GM19463 (cell line): ENCODE results near the gene GLIS1.

Experiments
- ATAC-seq: cut with Tn5 transposase; IDR thresholded peaks from one replicate; pipeline ENCODE4 v1.9.1; 2021; ENCODE audit warnings: mild to moderate bottlenecking, moderate library complexity; ENCODE audit not compliant: unreplicated experiment

Gene GLIS1

GRCh38 chr1:53620061-53620855 lies 118.7 kb downstream of the GLIS1 start:
- ATAC-seq: no peak

GRCh38 chr1:53619367-53620060 lies 119.5 kb downstream of the GLIS1 start:
- no peak for ATAC-seq

DNA sequence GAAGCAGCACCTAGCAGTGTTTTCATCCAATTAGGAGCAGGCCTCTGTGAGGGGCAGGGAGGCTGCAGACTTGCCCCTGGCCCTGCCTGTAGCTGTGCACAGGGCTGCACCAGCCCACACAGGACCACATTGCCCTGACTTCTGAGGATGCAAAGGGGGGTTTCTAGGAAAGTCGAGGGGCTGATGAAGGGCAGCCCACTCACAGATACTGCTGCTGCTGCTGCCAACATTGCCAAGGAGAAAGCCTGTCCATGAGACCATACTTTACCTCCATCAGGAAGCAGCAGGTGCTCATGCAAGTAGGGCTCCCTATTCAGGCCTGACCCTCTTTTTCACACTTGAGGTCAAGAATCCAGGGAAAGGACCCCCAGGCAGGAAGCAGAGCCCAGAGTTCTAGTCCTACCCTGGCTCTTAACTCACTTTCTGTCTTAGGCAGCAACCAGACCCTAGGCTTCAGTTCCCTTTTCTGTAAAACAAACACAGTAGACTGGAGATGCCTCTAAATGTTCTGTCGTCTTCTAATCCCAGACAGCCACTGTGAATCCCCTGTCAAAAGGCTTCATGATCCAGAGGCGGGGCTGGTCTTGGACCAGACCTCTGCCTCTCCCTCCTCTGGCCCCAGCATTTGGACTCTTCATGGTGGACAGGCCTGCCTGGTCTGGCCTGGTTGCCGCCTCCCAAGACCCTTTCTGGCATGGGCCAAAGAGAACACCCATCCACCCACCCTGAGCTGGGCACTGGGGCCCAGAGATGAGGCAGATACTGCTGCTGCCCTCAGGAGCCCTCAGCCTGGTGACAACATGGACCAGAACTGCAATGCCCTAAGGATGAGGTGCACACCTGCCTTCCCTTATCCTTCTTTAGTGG lies 120.2 kb downstream of the GLIS1 start:
- ATAC-seq: no peak

- ATAC-seq: no peak
Observed at GRCh38 chr1:53617851-53618499, 121.0 kb downstream of the GLIS1 start.

DNA sequence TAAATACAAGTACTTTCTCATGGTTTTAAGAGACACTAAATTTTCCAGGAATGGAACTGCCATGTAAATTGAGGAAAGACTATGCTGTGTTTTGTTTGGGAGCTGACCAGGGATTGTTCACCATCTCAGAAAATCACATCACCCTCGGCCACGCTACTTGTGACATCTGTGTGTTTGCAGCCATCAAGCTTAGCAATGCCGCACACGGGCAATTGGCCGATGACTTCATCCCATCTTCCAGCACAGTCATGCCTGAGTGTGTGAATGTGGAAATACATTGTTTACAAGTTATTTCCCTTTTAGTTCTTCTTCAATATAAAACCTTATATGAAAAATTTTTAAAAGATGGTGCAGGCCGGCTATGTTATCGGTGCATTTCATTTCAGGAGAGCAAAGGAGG lies 121.6 kb downstream of the GLIS1 start:
- no peak for ATAC-seq

- no peak for ATAC-seq
Observed at GRCh38 chr1:53616927-53617326, 122.0 kb downstream of the GLIS1 start.

DNA sequence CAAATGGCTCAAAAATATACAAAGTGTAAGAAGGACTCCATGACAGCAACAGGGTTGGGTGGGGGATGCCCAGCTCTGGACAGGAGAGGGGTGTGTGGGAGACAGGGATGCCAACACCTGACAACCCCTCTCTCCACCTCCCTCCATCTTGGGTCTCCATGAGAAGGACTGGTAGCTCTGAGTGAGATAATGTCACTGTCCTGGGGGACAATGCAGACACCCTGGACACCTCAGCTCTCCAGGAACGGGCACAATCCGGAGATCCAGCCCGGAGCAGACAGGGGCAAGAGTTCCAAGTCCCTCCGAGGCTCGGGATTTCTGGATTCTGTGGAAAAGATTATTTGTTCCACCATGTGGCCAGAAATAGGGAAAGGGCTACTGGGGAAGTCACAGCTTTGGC lies 122.5 kb downstream of the GLIS1 start:
- no peak for ATAC-seq

- no peak for ATAC-seq
Observed at GRCh38 chr1:53615101-53615500, 123.9 kb downstream of the GLIS1 start.

- no peak for ATAC-seq
Observed at GRCh38 chr1:53614231-53615021, 124.5 kb downstream of the GLIS1 start.

GRCh38 chr1:53608676-53609075 lies 130.3 kb downstream of the GLIS1 start:
- ATAC-seq: no peak

- ATAC-seq: no peak
Observed at GRCh38 chr1:53608071-53608470, 130.9 kb downstream of the GLIS1 start.

DNA sequence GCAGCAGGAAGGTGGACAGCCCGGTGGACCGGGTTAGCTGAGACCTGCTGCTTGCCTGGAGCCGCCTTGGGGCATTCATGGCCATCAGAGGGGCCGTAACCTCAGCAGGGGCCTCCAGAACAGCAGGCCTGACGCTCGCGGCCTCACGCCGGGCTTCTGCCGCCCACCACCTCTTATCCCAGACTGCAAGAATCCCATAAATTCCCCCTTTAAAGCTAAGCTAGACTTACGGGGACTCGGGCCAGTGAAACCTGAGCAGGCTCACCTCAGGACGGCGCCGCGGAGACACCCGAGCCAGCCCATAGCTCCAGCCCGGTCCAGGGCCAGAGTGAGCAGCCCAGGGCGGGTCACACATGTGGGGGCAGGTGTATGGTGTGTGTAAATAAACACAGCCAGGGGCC lies 132.3 kb downstream of the GLIS1 start:
- ATAC-seq: no peak

DNA sequence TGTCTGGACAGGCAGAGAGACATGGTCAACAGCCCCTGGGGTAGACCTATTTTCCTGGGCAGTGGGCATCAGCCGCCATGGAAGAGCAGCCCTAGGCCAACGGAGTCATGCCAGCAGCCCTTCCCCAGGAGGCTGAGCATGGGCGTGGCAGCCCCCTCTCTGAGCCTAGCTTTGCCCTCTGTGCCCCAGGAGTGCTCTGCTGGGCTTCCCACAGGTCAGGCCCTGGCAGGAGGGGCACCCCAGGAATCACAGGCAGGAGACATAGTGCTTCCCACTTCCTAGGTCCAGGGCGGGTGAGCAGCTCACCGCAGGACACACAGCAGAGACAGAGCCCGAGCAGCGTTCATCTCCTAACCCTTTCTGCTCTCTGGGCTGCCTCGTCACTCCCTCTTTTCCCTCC lies 132.8 kb downstream of the GLIS1 start:
- no peak for ATAC-seq

- ATAC-seq: no peak
Observed at GRCh38 chr1:53605181-53605580, 133.8 kb downstream of the GLIS1 start.

DNA sequence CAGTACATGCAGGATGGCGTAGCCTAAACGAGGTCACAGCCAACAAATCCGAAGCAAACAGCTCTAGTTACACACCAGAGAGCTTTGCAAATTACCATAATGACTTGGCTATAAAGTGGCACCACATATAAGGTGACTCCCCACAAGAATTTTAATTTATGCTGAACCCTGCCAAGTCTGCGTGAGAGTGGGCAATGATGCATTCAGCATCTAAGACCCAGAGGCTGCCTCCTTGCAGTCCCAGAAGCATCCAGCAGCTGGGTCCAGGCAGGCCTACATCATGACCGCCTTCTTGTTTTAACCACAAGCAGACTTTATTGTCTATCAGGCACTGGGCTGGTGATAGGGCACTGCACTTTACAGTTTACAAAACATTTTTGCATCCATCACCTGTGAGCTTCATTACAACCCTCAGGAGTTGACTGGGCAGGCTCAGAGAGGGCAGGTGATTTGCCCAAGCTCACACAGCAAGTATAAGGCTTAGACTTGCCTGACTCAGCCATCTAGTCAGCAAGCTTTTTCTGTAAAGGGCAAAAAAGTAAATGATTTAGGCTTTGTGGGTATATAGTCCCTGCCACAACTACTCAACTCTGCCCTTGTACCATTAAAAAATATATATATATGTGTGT lies 134.6 kb downstream of the GLIS1 start:
- ATAC-seq: no peak

GRCh38 chr1:53603431-53603830 lies 135.5 kb downstream of the GLIS1 start:
- no peak for ATAC-seq

DNA sequence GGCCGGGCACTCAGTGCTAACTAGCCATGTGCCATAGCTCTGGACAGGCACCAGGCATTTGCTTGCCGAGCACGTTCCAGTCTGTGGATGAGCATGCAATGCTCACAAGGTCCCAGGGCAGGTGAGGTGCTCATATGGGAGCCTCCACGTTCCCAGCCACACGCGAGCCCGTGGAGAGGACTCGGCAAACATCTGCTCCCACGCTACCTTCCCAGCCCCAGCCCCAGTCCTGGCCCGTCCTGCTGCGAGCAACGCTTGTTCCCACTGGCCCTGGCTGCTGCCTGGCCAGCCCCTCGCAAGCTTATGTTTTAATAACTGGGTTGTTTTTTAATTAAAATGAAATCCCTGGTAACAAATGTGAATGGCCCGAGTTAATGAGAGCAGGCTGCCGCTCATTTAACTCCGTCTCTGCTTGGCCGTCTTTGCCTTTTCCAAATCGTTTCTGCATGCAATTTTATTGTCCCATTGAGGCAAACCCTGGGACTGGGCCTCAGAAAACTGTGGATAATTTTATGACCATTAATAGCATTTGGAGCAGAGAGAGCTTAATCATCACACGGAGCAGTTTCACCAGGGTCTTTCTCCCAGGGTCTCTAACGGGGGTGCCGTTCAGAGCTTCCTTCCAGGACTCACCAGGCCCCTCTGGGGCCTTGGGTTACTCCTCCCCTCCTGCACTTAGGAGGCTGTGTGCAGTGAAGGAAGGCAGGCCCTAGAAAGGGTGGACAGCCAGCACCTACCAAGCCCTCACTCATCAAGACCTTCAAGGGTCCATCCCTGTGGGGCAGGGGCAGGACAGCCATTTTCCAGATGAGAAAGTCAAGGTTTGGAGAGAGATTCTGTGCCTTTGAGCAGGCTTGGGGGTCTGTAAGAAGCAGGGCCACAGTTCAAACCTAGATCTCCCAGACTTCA lies 136.8 kb downstream of the GLIS1 start:
- no peak for ATAC-seq

- ATAC-seq: no peak
Observed at GRCh38 chr1:53601031-53601745, 137.8 kb downstream of the GLIS1 start.
